HG03060 (cell line): Measurements from ENCODE around the gene CWC27.

Source experiments
- ATAC-seq: cut with Tn5 transposase; IDR thresholded peaks from one replicate; pipeline ENCODE4 v1.9.1; 2021; ENCODE audit warnings: low read depth, moderate number of reproducible peaks; ENCODE audit not compliant: unreplicated experiment

Gene CWC27, protein sequence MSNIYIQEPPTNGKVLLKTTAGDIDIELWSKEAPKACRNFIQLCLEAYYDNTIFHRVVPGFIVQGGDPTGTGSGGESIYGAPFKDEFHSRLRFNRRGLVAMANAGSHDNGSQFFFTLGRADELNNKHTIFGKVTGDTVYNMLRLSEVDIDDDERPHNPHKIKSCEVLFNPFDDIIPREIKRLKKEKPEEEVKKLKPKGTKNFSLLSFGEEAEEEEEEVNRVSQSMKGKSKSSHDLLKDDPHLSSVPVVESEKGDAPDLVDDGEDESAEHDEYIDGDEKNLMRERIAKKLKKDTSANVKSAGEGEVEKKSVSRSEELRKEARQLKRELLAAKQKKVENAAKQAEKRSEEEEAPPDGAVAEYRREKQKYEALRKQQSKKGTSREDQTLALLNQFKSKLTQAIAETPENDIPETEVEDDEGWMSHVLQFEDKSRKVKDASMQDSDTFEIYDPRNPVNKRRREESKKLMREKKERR

GRCh38 chr5:64768358-64769312, at the start of gene CWC27, which contains the start of gene SREK1IP1:
CWC27 (plus strand) TSS chr5:64768930; CDS start chr5:64769147, 217 bp downstream.
SREK1IP1 (minus strand) TSS chr5:64768691; CDS start chr5:64768517, 174 bp downstream.
- peak; percentile 95 for ATAC-seq

DNA sequence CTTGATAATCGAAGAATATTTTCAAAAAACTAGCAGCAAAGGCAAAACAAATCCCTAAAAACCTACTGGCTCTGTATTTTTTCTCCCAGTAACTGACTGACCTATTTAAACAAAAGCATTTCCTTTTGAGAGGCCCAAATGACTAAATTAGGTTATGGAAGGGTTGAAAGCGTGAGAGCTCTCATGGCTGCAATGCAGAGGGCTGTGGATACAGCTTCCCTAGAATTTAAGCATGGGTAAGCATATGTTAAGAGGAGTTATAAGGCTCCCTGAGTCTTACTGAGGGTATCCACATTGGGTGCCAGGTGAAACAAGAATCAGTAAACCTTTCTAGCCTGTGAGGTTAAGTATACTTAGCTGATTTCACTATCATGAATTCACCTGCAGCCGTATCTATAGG, 46.1 kb upstream of the CWC27 start:
- no peak for ATAC-seq

DNA sequence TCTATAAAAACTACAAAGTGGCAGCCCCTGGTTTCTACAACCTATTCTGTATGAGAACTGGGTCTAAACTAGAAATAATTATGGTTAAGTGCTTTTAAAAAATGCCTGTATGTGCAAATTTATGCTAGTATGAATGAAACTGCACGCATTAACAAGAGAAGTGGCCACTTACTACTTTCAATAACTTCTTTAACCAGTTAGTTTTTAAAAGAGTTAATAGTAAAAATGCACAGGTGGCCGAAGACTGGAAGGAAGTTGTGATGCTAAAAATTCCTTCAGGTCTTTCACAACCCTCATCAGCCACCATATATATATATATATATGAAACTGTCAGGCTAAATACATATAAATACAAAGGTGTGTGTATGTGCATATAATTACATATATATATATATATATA, 41.6 kb upstream of the CWC27 start:
- no peak for ATAC-seq

- no peak for ATAC-seq
Measured at GRCh38 chr5:64742411-64742810, 26.3 kb upstream of the CWC27 start.

DNA sequence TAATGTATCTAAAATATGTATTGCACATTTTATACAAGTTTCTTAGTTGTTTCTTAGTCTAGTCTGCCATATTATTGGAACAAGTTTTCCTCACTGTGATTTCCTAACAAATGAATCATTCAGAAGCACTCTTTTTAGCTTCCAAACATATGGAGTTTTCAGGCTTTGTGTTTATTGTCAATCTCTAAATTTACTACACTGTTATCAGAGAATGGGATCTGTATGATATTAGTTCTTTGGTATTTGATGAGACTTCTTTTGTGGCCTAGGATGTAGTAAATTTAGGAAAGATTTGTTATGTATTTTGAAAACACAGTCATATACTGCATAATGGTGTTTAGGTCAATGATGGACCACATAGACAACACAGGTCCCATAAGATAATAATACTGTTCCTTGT, 25.9 kb upstream of the CWC27 start:
- ATAC-seq, result no peak

DNA sequence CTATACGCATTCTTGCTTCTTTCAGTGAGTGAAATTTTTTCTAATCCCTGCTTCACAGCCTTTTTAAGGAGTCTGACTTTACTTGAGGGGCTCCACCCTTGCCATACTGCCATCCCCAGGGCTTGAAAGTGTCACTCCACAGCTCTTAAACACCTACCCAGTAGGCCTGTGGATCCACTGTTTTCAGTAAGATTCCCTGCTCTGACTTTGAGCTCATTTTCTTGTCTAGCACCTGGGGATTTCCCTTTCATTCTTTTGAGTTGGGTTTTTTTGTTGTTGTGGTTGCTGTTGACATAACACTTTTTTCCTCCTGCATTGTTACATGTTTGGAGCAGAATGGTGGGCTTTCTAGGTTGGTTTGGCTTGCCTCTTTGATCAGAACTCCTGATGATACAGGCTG, 23.8 kb upstream of the CWC27 start:
- no peak for ATAC-seq

GRCh38 chr5:64746446-64746845, 22.3 kb upstream of the CWC27 start:
- no peak for ATAC-seq

- no peak for ATAC-seq
Measured at GRCh38 chr5:64749385-64749784, 19.3 kb upstream of the CWC27 start.

- no peak for ATAC-seq
Measured at GRCh38 chr5:64754066-64754465, 14.7 kb upstream of the CWC27 start.

- no peak for ATAC-seq
Measured at GRCh38 chr5:64758901-64759300, 9.8 kb upstream of the CWC27 start.

DNA sequence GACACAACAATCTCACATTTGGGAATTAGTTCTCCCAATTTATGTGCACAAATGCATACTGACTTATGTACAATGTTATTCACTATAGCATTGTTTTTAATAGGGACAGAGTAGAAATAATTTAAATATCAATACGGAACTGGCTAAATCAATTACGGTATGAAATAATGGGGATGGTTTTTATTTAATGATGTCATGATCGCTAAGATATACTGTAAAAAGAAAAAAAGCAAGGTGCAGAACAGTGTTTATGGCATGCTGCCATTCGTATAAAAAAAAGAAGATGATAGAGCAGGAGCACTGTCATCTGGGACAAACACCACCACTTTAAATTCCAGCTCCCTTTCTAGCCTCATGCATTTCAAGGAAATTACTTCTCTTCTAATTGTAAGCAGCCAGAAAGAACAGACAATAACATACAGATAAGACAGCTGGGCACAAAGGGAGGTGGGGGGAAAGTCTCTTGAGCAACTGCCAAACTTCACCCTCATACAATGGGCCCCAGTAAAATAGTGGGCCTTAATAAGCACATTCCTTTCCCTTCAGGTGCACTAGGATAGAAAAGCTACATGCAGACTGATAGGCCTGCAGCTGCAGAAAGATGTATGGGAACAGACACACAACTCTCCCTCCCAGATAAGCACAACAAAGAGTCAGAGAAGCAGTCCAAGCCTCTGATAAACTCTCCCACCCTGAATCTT, 8.6 kb upstream of the CWC27 start:
- ATAC-seq, result no peak

- ATAC-seq, result no peak
Measured at GRCh38 chr5:64763948-64764503, 4.7 kb upstream of the CWC27 start.

GRCh38 chr5:64765804-64766504, 2.8 kb upstream of the CWC27 start:
- no peak for ATAC-seq

GRCh38 chr5:64766941-64767340, 1.8 kb upstream of the CWC27 start:
- ATAC-seq, result no peak

- ATAC-seq, result no peak
Measured at GRCh38 chr5:64767959-64768357, 772 bp upstream of the CWC27 start.

GRCh38 chr5:64769855-64770254, 1.1 kb downstream of the CWC27 start:
- no peak for ATAC-seq

GRCh38 chr5:64771736-64772135, 3.0 kb downstream of the CWC27 start:
- ATAC-seq, result no peak

DNA sequence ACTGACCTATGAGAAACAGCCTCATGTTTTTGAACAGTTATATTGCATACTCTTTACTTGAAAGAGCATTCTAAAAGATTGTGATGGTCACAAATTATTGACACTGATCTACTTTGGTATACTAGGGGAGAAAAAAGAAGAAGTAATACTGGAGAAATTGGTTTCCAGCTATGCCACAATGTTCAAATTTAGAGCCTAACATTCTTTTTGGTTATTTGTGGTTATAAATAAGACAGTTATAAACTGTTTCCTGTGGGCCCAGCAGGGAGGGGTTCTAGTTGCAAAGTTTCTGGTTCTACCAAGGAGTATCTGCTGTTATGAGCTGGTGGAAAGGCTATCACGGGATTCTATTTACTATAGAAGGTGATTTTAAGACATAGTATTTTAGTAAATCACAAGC, 4.8 kb downstream of the CWC27 start:
- peak; percentile 63 for ATAC-seq

DNA sequence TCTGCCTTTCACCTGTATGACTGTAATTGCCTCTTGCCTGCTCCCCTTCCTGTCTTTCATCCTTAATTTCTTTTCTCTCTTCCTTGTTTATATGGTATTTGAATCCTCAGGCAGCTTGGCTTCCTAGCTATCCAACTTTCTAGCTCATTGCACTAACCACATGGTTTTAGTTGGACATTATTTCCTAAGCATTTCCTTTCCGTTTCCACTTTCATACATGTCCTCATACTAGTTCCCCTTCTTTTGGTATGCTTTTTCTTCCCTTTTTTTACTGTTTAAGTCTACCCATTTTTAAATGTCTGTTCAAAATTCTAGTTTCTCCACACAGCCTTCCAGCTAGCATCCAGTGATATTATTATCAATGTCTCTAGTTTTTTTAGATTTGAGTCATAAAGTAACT, 6.6 kb downstream of the CWC27 start:
- no peak for ATAC-seq
